Breast epithelium (tissue), 3 donors: Measurements from ENCODE around the gene ENTPD2.

Experiments
- CTCF ChIP-seq, 3 donors: fragments of 450-650 bp; IDR thresholded peaks; one replicate each; pipeline ENCODE4 v1.5.1; 2016 to 2017; ENCODE audit warnings: antibody characterized with exemption in 3 of 3, mild to moderate bottlenecking in 3 of 3, moderate library complexity in 3 of 3
- POLR2A ChIP-seq: fragments of 450-650 bp; IDR thresholded peaks from one replicate; pipeline ENCODE4 v1.6.1; 2016; ENCODE audit warnings: antibody characterized with exemption, mild to moderate bottlenecking, moderate library complexity
- POLR2AphosphoS5 ChIP-seq, 3 donors: sonication (generic); formaldehyde crosslinking; IDR thresholded peaks; one replicate each; pipeline ENCODE4 v1.6.1; 2017; ENCODE audit warnings: antibody characterized with exemption in 3 of 3

GRCh38 chr9:137014776-137015539 is 38.9 kb downstream of the ENTPD2 start:
- no peak for TF ChIP-seq POLR2AphosphoS5 (IDR thresholded peaks at IDR 0.05)
- TF ChIP-seq POLR2A: no peak
- TF ChIP-seq CTCF (IDR thresholded peaks at IDR 0.05): no peak
